Suprapubic skin (tissue), 4 donors: ENCODE data around the gene STIM1. TPM values are rescaled to one million over a fixed set of nuclear protein-coding genes. Genes with fewer than 3 reads are reported as not detected.

Source experiments
- DNase-seq, 2 donors: peaks; one replicate each; pipeline ENCODE4 v3.0.0-alpha.2; 2019; ENCODE audit warnings: low spot score in 2 of 2
- H3K27ac ChIP-seq: fragments of 200-600 bp; sonication (generic); one replicate; pipeline ENCODE4 v1.5.1; 2019
- H3K27me3 ChIP-seq: fragments of 200-600 bp; sonication (generic); one replicate; pipeline ENCODE4 v1.5.1; 2019
- H3K36me3 ChIP-seq: fragments of 200-600 bp; sonication (generic); one replicate; pipeline ENCODE4 v1.5.1; 2019
- H3K4me1 ChIP-seq: fragments of 200-600 bp; sonication (generic); one replicate; pipeline ENCODE4 v1.5.1; 2019
- H3K4me3 ChIP-seq: fragments of 200-600 bp; sonication (generic); one replicate; pipeline ENCODE4 v1.5.1; 2019; ENCODE audit warnings: mild to moderate bottlenecking
- H3K9me3 ChIP-seq: fragments of 200-600 bp; sonication (generic); one replicate; pipeline ENCODE4 v1.5.1; 2019
- EP300 ChIP-seq: sonication (generic); formaldehyde crosslinking; IDR thresholded peaks from one replicate; pipeline ENCODE4 v1.6.1; 2017; ENCODE audit warnings: antibody characterized with exemption
- POLR2A ChIP-seq, 2 donors: fragments of 450-650 bp; IDR thresholded peaks; one replicate each; pipeline ENCODE4 v1.6.1; 2017; ENCODE audit warnings: antibody characterized with exemption in 2 of 2, mild to moderate bottlenecking in 2 of 2, moderate library complexity in 2 of 2
- POLR2AphosphoS5 ChIP-seq, 3 donors: sonication (generic); formaldehyde crosslinking; IDR thresholded peaks; one replicate each; pipeline ENCODE4 v1.6.1; 2017; ENCODE audit warnings: antibody characterized with exemption in 3 of 3
- WGBS: methylation state at CpG from one replicate; pipeline ENCODE4 v1.1.5; 2018; 5-methylcytosine and 5-hydroxymethylcytosine counted together
- total RNA-seq, 4 donors: library from RNA; depleted of rRNA; stranded (reverse); fragments of >200 nt; gene quantifications; one replicate each; pipeline ENCODE4 v1.1.0, GENCODE V29; 2016
- TF ChIP-seq, protein P1 (sequence below), 2 donors: fragments of 200-600 bp in 1 of 2; fragments of 450-650 bp in 1 of 2; sonication (generic) in 1 of 2; IDR thresholded peaks; one replicate each; pipeline ENCODE4 v1.5.1; 2016 to 2019; ENCODE audit warnings: antibody characterized with exemption in 2 of 2, mild to moderate bottlenecking in 1 of 2, moderate library complexity in 1 of 2

Gene STIM1
- total RNA-seq, 4 donors from 2014 or later = 58.4 to 70.2 (median 60.9) TPM

DNA sequence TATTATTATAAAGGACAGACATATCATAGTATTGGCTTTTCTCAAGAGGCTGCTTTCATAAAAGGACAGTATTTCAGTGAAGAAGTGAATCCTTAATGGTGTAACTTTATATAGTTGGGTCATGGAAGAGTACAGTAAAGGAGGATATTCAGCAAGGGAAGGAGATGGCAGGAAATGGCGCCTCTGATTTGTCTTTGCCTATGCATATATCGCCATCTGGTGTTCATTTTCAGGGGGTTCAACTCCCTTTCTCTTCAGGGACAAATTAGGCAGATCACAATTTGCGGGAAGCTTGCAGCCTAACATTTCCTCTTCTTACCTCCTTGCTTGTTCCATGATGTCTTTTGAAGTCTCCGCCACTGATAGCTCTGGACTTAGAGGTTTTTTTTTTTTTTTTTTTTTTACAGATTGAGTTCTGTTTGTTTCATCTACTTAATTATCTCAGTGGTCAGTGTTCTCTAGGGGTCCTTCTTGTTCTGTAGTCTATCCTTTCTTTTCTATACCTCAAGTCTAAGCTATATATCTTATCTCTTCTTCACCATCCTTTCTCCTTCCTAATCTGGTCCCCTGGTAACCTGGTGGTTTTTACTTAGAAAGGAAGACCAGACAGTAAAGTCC lies 217.3 kb downstream of the STIM1 start:
- H3K27ac ChIP-seq = no peak overlapping the region
- H3K36me3 ChIP-seq = peaks cover 19% of the 10 kb centered on the region
- DNase-seq = no peak
- TF ChIP-seq, protein P1, sequence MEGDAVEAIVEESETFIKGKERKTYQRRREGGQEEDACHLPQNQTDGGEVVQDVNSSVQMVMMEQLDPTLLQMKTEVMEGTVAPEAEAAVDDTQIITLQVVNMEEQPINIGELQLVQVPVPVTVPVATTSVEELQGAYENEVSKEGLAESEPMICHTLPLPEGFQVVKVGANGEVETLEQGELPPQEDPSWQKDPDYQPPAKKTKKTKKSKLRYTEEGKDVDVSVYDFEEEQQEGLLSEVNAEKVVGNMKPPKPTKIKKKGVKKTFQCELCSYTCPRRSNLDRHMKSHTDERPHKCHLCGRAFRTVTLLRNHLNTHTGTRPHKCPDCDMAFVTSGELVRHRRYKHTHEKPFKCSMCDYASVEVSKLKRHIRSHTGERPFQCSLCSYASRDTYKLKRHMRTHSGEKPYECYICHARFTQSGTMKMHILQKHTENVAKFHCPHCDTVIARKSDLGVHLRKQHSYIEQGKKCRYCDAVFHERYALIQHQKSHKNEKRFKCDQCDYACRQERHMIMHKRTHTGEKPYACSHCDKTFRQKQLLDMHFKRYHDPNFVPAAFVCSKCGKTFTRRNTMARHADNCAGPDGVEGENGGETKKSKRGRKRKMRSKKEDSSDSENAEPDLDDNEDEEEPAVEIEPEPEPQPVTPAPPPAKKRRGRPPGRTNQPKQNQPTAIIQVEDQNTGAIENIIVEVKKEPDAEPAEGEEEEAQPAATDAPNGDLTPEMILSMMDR (IDR thresholded peaks at IDR 0.05) = peak; percentile 64 to 87
- TF ChIP-seq EP300 = no peak
- 6% methylated on average over 4 of the region's 4 CpGs for WGBS
- no peaks in the 10 kb centered on the region for H3K9me3 ChIP-seq
- H3K27me3 ChIP-seq = no peaks in the 10 kb centered on the region
- peaks cover 35% of the 10 kb centered on the region for H3K4me1 ChIP-seq
- no peak overlapping the region for H3K4me3 ChIP-seq

DNA sequence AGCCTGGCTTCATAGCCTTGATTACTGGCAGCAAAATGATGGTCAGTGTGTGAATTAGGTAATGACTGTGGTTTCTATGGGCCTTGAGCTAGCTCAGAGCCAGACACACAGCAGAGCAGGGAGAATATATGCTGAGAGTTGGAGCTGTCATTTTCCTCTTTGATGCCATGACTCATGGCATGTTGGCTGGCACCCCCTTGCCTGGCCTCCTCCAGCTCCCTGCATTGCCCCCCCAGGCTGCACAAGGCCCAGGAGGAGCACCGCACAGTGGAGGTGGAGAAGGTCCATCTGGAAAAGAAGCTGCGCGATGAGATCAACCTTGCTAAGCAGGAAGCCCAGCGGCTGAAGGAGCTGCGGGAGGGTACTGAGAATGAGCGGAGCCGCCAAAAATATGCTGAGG lies 218.8 kb downstream of the STIM1 start:
- Histone ChIP-seq H3K27ac (no peak overlapping the region), H3K36me3 (peaks cover 19% of the 10 kb centered on the region), H3K4me3 (no peak overlapping the region), H3K4me1 (peaks cover 22% of the 10 kb centered on the region), H3K27me3 (no peaks in the 10 kb centered on the region), H3K9me3 (no peaks in the 10 kb centered on the region)
- 84% methylated on average over 7 of the region's 7 CpGs for WGBS
- DNase-seq = no peak
- TF ChIP-seq POLR2AphosphoS5 (IDR thresholded peaks at IDR 0.05) (no peak), POLR2A (IDR thresholded peaks at IDR 0.05) (no peak)
- TF ChIP-seq, protein P1 (IDR thresholded peaks at IDR 0.05) = no peak

DNA sequence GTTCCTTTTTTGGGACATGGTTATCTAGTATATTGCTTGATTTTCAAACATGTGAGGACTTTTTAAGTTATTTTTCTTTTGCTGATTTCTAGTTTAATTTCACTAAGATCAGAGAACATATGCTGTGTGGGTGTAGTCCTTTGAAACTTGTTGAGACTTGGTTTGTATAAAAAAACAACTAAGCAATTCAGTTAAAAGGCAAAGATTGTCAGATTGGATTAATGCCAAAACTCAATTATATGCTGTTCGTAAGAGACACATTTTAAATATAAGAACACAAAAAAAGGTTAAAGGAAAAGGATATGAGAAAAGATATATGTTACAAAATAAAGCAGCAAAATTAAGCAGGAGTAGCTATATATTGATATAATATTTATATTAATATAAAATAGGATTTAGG lies 221.3 kb downstream of the STIM1 start:
- Histone ChIP-seq H3K36me3 (peaks cover 34% of the 10 kb centered on the region), H3K4me1 (peaks cover 17% of the 10 kb centered on the region), H3K27ac (no peak overlapping the region), H3K4me3 (no peak overlapping the region), H3K9me3 (no peaks in the 10 kb centered on the region), H3K27me3 (no peaks in the 10 kb centered on the region)
- no peak for DNase-seq
- no peak for TF ChIP-seq POLR2A (IDR thresholded peaks at IDR 0.05)
- TF ChIP-seq, protein P1 (IDR thresholded peaks at IDR 0.05) = no peak
- no peak for TF ChIP-seq EP300
- WGBS = 36% methylated on average over 1 of the region's 1 CpG

DNA sequence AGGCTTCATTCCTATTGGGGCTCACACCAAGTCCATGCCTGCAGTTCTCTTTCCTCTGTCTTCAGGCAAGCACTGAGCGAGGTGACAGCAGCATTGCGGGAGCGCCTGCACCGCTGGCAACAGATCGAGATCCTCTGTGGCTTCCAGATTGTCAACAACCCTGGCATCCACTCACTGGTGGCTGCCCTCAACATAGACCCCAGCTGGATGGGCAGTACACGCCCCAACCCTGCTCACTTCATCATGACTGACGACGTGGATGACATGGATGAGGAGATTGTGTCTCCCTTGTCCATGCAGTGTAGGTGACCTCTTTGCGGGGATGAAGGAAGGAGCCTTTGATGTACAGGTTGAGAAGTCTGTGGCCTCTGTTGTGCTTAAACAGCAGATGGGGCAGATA lies 227.7 kb downstream of the STIM1 start:
- no peak for TF ChIP-seq EP300
- no peak for TF ChIP-seq POLR2A (IDR thresholded peaks at IDR 0.05)
- TF ChIP-seq POLR2AphosphoS5 (IDR thresholded peaks at IDR 0.05) = no peak
- TF ChIP-seq, protein P1 (IDR thresholded peaks at IDR 0.05) = no peak
- 84% methylated on average over 9 of the region's 9 CpGs for WGBS

DNA sequence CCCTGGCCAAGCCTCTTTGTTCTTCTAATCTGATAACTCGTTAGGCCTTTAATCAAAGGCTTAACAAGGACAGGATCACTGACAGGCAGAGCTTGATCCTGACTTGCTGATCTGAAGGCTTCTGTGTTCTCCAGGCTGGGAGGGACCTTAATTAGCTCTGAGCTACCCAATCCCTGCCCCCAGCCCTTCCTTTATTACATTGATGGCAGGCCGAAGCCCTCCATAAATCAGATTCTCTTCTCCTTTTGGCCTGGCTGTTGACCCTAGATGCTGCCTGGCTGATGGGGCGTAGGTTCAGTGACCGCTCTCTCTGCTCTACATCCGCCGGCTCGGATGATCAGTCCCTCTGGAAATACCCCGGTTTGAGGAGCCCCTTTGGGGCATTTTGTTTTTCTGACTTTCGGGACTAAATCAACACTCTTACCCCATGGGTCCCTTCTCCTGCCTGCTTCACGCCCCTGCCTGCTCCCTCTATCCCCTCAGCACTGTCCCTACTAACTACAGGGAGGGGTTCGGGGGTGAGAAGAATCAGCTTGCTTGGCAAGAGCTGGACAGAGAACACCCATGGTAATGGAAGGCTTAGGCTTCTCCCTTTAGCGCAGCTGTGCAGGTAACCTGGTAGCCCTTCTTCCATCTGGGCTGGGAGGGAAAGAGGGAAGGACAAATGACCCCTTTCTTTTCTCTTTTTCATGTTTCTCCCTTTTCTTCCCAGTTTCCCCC lies 229.1 kb downstream of the STIM1 start:
- H3K4me1 ChIP-seq = no peaks in the 10 kb centered on the region
- no peak for DNase-seq
- H3K4me3 ChIP-seq = no peak overlapping the region
- no peaks in the 10 kb centered on the region for H3K9me3 ChIP-seq
- WGBS = 85% methylated on average over 12 of the region's 12 CpGs
- peaks cover 86% of the 10 kb centered on the region for H3K36me3 ChIP-seq
- H3K27me3 ChIP-seq = no peaks in the 10 kb centered on the region
- no peak for TF ChIP-seq POLR2A (IDR thresholded peaks at IDR 0.05)
- TF ChIP-seq POLR2AphosphoS5 (IDR thresholded peaks at IDR 0.05) = no peak
- TF ChIP-seq, protein P1 (IDR thresholded peaks at IDR 0.05) = no peak
- TF ChIP-seq EP300 = no peak
- no peak overlapping the region for H3K27ac ChIP-seq

More for the DNA sequence above, 227.7 kb downstream of the STIM1 start:
- no peaks in the 10 kb centered on the region for H3K9me3 ChIP-seq
- no peak overlapping the region for H3K4me3 ChIP-seq
- H3K27me3 ChIP-seq = no peaks in the 10 kb centered on the region
- H3K27ac ChIP-seq = no peak overlapping the region
- H3K4me1 ChIP-seq = no peaks in the 10 kb centered on the region
- peaks cover 74% of the 10 kb centered on the region for H3K36me3 ChIP-seq
- DNase-seq = no peak
